Kidney glomerular epithelial cell (primary cell): ENCODE measurements around the gene NECTIN1.

Experiments
- DNase-seq: peaks from one replicate; lab custom pipeline; 2025; lab: John Stamatoyannopoulos, UW

NECTIN1 gene

GRCh38 chr11:119730789-119731386 lies 1.9 kb upstream of the NECTIN1 start:
- DNase-seq = no peak

- DNase-seq = no peak
Observed at GRCh38 chr11:119729951-119730613, 1.1 kb upstream of the NECTIN1 start.

DNA sequence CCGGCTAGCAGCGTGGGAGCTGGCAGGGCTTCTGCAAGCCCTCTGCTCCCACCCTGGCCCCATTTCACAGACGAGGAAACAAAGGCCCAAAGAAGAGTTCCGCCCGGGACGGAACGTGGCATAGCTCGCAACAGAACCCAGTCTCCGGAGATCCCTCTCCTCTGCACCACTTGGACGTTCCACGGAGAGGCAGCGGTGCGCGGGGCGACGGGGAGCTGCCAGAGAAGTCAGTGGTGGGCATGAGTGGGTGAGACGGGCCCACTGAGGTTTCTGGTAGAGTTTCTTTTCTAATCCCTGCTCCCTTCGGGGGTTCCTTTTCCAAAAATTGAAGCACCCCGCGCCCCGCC lies 554 bp upstream of the NECTIN1 start:
- no peak for DNase-seq

- no peak for DNase-seq
Observed at GRCh38 chr11:119728211-119728626, 781 bp downstream of the NECTIN1 start.

GRCh38 chr11:119727523-119728151 lies 1.4 kb downstream of the NECTIN1 start:
- DNase-seq = no peak

DNA sequence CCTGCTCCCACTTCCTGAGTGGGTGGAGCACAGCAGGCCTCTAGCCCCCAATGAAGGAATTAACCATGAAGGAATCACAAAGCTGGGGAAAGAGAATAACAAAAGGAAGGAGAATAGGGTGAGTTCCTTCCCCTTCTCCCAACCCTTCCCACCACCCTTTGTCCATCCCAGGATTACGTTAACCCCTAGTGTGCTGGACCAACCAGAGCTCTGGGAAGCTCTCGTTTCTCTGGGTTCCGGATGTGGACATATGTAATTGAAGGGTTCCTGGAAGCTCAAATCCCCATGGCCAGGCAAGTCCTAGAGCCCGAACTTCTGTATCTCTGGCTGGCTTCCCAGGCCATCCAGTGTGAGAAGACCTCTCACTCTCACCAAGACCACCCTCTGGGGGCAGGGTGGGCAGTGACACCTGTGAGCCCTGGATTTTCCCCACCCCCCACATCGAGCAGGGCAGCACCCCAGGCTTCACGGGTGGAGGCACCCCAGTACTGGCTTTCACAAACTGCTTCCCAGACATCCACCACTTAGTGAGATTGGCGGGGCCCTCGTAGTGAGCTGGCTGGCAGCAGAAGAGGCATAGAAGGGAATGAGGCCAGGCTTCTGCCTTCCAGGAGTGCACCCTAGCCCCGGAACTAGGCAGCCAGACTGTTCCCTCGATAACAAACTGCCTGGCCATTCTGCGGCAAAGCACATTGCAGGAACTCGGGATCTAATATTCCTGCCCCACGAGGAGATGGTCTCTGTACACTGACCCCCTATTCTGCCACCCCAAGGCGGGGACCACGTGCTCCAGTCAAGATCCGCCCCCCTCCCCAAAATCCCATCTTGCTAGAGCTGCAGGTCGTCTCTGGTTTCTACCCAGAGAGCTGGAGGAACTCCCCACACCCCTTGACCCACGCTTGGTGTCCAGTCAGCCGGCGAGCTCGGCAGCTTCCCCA lies 2.1 kb downstream of the NECTIN1 start:
- DNase-seq = no peak

DNA sequence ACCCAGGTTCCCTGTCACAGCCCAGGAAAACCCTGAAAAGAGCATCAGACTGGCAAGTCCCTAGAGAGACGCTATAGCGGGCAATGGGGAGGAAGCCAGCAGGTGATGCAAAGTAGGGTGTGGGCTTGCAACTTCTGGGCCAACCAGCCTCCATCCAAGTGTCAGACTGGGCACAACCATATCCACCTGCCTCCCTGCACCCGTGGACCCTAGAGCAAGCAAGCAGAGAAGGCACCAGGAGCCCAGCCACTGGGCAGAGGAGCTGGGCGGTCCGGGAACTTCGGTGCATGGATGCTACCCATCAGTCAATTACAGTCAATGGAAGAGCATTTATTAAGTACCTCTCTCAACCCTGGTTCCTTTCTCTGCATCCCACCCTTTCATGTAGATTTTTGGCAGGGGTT lies 2.8 kb downstream of the NECTIN1 start:
- no peak for DNase-seq

- DNase-seq = no peak
Observed at GRCh38 chr11:119724956-119725355, 4.0 kb downstream of the NECTIN1 start.

- DNase-seq = no peak
Observed at GRCh38 chr11:119723952-119724325, 5.1 kb downstream of the NECTIN1 start.

GRCh38 chr11:119723243-119723951 lies 5.6 kb downstream of the NECTIN1 start:
- DNase-seq = no peak

DNA sequence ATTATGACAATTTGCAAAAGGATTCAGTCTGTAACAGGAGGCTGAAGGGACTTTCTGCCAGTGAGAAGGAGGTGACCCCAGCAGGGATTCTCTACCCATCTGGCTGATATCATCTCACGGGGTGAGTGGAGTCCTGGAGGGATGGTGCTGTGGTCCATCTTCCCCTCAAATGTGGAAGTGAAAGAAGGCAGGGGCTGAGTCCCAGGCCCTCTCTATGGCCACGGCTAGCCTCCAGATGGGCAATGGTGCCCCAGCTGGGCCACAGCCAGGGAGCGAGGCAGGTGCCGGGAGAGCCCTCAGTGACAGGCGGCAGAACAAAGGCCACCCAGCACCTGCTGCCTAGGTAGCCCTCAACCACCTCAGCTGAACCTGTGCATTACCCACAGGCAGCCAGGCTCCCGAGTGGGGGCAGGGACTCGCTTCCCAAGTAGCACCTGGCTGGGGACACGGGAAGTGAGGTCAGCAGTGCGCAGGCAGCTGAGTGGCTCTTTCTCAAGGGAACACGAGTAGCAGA lies 6.7 kb downstream of the NECTIN1 start:
- DNase-seq = no peak

DNA sequence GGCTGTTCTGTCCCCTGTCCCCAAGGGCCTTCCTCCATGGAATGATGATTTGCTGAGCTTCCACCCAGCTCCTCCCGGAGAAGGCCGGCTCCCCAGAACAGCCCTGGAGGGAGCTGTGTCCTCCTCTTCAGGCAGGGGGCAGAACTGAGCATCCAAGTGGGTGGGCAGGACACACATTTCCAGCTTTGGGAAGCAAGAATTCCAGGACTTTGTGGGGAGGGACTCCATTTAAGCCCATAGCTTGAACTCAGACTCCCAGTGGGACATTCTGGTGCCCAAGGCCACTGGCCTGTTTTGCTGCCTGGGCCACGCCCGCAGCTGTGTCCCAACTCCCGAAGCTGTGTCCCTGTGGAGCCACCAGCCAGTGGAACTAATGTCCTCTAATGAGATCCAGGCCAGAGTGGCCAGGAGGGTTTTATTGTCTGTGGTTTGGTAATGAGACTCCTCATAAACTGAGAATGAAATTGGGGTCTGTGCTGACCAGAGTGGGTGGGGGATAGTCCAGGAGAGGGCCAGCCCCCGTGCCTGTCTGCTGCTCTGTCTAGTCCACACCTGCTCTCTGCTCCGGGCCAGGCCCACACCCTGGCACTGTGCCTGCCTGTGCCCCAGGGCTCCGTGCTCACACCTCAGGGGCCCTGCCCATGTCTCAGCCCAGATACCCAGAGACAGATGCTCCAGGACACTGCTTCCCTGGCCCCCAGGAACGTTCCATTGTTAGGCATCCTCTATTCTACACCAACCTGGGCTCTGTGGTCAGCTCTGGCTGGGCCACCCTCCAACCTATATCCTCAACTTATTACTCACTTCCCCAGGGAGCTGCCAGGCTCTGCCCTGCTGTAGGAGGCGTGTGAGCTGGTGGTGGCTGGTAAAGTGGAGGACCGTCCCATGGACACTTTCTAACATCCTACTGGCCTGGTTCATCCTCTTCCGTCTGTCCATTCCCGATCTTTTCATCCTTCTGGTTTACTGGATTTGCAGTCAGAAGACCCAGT lies 7.6 kb downstream of the NECTIN1 start:
- DNase-seq = no peak

DNA sequence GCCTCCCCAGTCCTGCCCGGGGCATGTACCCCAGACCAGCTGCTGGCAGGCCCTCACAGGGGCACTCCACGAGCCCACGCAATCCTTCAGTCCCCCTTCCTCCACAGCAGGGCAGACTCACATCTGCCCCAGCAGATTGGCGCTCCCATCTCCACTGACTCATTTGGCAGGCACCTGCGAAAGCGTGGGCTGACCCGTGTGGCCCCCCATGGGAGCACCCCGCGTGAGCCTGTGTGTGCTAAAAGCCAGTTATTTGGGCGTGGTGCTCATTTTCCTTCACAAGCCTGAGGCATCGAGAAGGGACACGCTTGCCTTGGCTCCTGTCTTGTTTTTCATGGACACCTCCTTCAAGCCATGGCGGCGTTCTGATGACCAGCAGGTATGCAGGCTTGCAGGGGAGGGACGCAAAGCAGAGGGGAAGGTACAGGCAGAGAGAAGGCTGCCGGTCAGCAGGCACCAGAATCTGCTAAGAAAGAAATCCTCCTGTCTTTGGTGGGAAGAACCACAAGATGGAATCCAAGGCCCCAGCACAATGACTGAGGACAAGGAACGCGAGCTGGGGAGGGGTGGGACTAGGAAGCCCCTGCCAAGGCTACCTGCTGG lies 8.6 kb downstream of the NECTIN1 start:
- no peak for DNase-seq

DNA sequence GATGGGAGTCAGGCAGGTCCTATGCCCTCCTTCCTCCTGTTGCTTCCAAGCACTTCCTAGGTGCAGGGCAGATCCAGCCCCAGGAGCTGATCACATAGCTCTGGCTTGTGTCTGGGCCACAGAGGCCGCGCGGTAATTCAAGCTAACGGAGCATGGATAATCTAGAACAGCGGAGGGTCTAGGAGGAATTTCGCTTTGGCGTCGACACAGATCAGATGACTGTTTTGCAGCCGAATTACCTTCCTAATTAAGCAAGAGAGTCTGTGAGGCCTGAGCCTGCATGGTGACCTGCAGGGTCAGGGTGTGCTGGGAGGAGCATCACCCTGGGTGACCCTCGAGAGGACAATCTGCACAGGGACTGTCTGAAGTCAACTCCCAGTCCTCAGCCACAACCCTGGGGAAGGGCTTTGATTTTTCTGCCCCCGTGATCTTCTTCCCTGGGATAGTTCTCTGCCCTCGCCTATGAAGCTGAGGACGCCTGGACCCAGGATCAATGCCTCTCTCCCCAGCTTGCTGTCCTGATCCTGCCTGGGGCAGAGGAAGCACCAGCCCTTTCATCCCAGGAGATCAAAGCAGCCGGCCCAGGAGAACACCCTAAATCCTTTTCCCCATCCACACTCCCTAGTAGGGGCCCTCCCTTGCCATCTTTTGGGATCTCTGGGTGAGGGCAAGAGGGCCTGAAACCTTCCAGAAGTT lies 11.0 kb downstream of the NECTIN1 start:
- no peak for DNase-seq

- DNase-seq = no peak
Observed at GRCh38 chr11:119716582-119717498, 12.2 kb downstream of the NECTIN1 start.

DNA sequence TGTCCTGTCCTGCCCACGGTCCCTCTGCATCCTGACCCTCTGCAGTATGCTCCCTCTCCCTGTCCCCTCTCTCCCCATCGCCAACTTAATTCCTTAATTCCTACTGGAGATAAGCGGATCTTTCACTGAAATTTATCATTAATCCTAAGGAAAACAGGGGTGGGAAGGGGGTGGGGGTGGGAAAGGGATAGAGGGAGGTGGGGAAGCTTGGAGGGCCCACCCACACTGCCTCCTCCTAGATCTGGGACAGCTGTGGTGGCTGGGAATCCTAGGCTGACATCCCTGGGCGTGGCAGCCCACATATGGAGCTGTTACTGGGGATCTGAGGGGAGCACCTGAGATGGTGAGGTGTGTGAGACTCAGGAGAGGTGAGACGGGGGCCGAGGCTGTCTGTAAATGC lies 14.4 kb downstream of the NECTIN1 start:
- DNase-seq = no peak

DNA sequence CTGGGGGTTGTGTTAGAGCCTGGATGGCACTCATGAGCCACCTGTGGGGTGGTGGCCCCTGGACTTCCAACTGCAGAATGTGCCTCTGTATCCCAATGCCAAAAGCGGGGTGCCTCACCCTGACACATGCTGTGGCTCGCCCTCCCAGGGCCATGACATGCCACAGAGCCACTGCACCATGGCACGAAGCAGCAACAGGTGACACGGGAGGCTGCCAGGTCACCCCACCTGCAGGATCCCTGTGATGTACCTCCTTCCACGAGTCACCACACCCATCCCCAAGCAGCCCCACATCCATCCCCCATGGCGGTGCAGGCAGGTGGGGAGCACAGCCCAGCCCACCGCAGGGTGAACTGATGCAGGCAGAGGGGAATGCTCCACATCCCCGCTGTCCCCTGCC lies 14.8 kb downstream of the NECTIN1 start:
- no peak for DNase-seq

DNA sequence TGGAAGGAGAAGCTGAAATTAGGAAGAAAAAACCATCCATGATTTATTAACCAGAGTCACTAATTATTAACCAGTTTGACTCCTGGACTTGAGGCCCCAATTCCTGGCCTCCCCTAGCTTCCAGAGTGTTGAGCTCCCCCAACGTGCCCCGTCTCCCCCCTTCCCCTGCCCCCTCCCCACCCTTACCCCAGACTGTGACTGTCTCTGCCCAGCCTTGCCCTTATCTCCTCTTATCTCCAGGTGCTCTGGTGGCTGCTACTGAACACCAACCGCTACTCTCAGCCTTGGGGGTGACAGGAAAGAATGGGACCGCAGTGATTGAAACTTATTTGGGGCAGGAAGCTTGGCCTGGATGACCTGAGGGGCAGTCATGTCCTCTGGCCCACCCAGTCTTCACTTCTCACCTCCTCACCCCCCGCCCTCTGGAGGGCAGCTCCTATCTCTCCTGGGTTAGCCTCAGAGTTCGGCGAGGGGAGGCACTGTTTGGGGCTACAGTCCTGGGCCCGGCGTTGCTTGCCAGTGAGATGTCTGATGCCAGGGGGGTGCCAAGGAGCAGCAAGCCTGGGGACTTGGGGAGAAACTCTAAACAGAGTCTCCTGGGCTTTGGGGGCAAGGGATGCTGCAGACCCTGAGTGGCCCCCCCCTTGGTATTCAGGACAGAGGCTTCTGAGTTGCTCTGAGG lies 15.5 kb downstream of the NECTIN1 start:
- no peak for DNase-seq
